ENCODE results near the gene ITGA3. TPM values are rescaled to one million over a fixed set of nuclear protein-coding genes. Genes with fewer than 3 reads are reported as not detected.

ITGA3 gene
- total RNA-seq, 1 donor from 2014 or later, result 341 TPM

DNA sequence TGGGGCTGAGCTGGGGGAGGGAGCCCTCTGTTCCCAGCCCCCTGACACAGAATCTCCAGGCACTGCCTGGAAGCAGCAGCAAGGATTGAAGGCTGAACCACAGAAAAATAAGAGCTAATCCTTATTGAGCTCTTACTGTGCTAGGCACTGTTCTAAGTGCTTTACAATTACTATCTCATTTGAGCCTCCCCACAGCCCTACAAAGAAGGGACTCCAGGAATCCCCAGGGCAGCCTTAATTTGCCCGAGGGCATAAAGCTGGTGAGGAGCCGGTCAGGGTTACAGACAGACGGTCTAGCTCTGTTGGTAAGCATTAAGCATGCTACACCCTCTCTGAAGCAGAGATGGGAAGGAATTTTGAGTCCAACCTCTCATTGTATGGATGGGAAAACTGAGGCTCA lies 67.0 kb downstream of the ITGA3 start:
- no peak for DNase-seq (ENCODE audit: extremely low read depth, low read depth, low spot score)

DNA sequence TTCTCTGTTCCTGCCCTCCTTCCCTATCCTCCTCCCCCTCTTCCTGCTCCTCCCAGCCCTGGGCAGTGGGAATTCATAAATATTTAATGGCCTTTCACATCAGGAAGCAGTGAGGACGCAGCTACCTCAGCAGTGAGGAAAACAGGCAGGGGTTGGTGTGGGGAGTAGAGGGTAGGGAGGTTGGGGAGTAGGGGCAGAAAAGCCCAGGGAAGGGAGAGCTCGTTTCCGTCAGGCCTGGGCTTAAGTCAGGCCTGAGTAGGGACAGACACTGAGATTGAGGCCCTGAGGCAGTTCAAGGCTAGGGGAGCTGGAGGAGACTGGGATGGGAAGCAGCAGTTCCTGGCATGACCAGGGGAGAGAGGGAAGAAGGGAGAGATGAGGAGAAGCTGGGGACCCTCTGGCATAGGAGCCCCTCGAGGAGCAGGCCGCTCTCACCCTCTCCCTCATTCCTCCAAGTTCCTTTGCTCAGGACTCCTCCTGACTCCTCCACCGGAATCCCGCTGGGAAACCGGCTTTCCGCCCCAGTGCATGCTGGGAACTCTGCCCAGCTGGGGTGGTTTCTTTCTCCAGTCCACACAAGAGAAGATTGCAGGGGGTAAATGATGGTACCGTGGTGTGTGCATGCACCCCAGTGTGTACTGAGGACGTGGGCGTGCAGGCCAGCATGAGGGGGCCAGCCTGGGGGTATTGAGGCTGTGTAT lies 67.9 kb downstream of the ITGA3 start:
- no peak for DNase-seq (ENCODE audit: extremely low read depth, low read depth, low spot score)

DNA sequence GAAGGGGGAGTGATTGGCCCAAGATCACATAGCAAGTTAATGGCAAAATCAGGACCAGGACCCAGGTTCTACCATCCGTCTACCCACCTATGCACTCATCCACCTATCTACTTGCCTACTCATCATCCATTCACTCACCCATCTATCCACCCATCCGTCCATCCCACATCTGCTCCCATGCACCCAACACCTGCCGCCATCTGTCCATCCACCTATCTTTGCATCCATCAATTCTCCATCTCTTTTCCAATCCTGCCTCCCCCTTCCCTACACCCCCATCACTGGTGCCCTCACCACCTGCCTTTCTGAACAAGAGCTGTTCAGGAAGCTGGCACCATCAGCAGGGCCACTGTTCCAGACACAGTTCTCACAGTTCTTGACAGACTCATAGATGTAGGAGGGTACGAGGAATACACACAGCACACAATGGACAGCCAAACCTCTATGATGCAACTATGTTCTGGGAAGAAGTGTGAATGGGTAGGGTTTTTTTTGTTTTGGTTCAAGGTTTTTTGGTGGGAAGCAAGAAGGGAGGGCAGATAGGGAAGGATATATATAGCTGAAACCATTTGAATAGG lies 69.6 kb downstream of the ITGA3 start:
- DNase-seq (ENCODE audit: extremely low read depth, low read depth, low spot score), result no peak

DNA sequence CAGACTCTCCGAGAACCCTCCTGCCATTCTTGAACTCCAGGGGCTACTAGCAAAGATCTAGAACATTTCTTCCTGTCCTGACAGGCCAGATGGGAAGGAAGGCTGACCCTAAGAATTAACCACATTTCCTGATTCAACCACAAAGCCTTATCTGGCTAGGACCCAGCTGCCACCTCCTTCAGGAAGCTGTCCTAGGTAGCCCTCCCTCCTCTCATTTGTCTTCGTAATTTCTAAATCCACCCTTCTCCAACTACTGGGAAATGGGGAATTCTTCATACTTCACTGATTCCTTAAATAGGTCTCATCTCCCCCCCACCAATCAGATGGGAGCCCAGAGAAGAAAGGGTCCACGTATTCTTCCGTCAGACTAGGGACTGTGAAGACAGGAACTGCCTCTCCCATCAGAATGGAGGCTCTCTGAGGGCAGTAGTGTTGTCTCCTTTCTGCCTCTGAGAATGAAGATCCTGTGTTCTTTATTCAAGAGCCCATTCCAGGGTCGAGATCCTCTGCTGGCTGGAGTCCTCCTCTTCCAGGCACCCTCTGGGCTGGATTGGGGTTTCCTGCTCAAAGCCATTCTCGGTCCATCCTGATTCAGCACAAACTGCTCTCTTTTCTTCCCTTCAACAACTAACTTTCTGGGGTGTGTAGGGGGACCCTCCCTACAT lies 71.9 kb downstream of the ITGA3 start:
- no peak for DNase-seq (ENCODE audit: extremely low read depth, low read depth, low spot score)

DNA sequence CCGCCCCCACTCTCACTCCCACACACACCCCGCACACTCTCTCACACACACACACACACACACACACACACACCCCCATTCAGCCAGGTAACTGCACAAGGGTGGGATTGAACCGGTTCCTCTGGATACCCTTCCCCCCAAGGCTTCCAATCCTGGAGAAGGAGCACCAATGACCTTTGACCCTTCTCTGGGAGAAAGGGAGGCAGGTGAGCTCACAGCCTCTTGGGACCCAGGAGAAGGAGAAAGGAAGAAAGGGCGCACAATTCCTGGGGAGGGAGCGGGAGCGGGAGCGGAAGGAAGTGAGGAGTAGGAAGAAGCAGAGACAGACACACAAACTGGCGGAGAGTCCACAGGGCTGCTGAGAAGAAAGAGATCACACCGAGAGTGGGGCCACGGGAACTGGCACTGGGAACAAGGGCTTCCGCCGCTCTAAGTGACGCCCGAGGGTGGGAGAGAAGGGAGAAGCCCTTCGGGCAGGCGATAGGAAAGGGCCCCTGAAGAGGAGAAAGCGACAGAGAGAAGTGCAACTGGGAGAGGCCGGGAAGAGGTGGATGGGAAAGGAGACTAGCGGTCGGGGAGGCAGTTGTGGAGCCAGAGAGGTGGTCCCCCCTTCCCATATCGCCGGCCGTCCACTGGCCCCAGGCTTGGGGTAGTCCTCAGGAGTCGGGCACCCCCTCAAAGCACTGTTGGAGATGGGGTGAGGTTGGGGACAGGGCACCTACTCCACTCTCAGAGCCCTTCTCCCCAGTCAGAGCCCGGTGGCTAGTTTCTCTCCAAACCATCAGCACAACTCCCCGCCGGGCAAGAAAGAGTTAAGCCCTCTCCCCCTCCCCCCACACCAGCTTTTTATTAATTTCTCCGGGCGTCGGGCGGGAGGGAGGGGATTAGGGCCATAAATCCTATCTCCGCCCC lies 72.8 kb downstream of the ITGA3 start:
- DNase-seq (ENCODE audit: extremely low read depth, low read depth, low spot score), result no peak

DNA sequence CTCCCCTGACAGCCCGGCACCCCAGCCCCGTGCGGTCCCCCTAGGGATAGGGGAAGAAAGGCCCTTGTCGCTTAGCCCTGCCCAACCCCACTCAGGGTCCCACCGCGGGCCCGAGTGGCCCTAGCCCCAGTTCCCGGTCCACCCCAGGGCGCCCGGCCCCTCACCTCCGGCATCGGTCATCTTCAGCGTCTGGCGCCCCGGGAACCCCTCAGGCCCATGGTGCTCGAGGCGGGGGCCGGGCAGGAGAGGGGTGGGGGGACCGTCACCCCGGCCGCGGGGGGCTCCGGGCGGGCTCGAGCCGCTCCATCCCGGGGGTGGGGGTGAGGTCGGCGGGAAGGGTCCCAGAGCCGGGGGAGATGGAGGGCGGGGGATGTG lies 73.4 kb downstream of the ITGA3 start:
- no peak for DNase-seq (ENCODE audit: extremely low read depth, low read depth, low spot score)

DNA sequence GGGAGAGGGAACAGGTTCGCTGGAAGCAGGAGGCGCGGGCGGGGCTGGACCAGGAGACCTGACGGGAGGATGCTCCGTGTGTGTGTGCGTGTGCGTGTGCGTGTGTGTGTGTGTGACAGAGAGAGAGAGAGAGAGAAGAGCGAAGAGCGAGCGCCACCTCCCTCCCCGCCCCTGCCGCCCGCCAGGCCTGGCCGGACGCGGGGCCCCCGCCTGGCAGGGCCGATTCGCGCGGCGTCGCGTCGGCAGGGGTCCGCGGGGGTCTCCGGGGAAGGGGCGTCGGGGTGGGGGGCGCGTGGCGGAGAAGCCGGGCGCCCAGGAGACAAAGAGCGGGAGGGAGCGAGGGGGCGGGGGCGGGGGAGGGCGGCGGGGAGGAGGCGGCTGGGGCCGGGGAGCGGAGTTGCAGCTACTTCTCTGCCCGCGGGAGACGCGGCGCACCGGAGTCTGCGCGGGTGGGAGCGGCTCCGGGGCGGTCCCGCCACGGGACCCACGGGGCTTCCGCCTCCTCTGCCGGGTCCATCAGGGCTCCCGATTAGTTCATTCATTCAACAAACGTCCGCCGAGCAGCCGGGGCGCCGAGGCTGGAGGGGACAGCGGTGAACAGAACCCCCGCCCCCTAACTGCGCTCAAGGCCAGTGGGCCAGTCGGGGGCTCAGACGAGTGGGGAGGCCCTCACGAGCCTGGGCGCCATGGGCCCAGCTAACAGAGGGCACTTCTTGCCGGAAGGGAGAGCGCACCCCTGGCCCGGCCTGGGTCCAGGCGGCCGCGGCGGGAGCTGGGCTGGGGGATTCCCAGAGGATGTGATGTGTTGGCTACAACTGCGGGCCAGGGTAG lies 74.0 kb downstream of the ITGA3 start, which contains the start of gene SAMD14:
Gene SAMD14 (minus strand): TSS at position 433 of the 831 bp plus-strand sequence. CDS start 5,201 bp downstream, outside the sequence.
- DNase-seq (ENCODE audit: extremely low read depth, low read depth, low spot score), result no peak

DNA sequence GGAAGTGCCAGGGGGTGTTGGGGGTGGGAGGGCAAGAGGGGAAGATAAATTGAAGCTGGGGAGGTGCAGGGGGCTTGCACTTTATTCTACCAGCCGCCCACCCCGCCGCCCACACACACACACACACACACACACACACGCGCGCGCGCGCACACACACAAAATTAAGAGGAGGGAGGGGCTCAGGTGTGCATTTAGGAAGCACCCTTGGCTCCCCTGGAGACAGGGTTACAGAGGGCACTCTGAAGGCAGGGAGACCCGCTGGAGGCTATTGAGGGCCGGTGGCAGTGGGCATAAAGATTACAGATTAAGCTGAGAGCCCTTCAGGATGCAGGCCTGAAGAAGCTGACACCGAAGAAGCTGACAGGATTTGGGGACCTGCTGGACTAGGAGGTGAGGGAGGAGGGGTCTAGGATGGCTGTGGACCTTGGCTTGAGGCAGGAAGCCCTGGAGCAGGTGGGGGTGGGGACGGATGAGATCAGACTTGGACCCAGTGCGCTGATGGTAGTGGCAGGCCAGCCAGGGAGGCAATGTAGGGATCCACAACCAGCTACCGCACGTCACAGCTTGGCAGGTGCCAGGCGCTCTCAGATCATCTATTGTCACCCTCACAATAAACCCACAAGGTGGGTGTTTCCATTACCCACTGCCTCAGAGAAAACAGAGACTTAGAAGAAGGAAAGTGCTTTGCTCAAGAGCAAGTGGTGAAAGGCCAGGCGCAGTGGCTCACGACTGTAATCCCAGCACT lies 74.8 kb downstream of the ITGA3 start:
- no peak for DNase-seq (ENCODE audit: extremely low read depth, low read depth, low spot score)

DNA sequence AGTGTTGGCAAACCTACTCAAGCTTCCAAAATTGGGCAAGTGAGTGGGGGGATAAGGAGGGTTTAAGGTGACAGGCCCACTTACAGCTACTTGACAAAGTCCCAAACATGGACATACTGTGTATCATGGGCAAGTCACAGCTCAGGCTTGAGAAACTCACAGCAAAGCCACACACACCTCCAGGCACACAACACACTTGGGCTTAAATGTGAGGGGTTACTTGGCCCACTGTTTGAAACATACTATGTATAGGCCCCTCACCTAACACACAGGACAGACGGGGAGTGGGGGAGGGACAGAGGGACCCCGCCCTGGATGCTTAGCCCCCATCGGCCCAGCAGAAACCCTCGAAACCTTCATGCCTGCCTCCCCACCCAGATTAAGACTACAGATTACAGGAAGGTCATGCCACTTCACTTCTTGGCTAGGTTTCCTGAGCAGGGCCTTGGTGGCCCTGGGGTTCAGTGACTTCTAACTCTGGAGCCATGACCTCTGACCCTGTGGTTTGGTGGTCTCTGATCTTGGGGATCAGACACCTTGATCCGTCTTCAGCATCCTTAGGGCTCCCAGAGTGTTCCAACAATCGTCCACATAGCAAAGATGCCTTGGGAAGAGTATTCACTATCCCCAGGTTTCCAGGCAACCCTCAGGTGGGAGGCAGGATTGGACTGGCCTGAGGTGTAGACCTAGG lies 76.3 kb downstream of the ITGA3 start:
- DNase-seq (ENCODE audit: extremely low read depth, low read depth, low spot score), result no peak

DNA sequence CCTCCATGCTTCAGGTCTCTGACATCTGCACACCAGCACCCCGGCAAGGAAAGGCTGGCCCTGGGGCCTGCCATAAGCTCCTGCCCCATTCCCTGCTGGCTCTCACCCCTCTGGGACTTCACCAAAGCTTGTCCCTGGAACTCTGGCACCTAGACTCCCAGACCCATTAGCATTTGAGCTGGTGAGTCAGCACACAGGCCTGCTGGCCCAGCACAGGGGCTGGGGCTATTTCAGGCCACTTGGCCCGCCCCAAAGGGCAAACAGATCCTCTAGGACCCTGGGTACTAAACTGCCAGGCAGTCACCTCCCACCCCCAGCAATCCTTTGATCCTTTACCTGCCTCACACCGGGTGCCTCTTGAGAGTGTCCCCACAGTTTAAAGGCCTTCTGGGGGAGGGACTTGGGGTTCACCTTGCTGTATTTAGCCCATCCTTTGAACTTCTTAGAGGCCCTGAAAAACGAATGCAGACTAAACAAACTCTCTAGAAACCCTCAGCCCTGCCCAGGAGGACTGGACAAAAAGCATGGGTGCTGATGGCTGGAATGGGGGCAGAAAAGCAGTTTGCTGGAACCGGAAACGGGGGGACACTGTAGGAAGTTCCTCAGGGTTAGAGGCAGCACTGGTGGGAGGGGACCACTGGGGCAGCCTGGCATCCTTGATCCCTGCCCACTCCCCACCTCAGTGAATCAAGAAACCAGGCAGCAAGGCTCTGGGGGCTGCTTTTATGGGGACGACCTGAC lies 77.3 kb downstream of the ITGA3 start:
- DNase-seq (ENCODE audit: extremely low read depth, low read depth, low spot score), result no peak

DNA sequence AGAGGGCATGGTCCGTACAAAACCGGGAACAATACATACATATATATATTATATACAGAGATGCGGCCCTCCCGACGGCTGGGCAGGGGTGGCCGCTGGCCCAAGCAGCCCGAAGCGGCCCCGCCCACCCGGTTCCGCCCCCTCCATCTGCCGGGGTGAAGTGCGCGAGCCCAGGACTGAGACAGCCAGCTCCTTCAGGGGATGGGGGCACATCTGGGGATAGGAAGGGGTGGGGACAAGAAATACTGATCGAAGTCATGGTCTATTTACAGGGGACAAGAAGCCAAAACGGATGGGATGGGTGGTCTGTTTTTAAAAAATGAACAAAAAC lies 77.8 kb downstream of the ITGA3 start:
- DNase-seq (ENCODE audit: extremely low read depth, low read depth, low spot score), result no peak

DNA sequence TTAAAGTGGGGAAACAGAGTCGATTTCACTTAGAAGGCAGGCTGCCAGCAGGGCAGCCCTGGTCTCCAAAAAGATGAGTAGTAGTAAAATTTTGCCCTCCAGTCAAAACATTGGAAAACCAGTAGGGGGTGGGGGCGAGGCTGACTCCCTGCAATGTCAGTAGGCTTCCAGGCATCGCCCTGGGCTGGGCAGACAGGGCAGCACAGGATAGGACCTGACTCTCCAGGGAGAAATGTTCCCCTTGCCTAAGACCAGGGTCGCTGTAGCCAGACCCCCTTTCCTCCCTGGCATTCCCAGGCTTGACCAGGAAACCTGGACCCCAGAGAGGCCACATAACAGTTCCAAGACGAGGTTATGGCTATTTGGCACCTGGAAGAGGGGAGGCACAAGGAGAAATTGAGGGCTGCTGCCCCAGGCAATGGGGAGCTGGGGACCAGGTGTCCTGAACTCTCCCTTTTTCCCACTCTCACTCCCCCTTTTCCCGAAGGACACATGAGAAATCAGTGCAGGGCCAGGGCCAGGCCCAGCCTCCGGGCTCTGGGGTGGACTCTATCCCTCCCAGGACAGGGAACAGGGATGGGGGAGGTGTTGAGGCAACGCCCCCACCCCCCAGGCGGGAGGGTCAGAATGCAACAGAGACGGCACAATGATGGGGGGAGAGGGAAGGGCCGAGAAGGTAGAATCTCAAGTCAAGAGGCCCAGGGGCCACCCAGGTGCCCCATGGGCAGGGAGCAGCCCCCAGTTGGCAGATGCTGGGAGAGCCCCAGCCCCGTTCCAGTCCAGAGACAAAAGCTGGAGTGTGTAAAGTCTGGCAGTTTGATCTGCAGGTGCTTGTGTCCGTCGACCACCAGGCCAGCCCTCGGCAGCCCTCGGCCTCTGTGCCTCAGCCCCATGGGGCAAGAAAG lies 78.5 kb downstream of the ITGA3 start:
- no peak for DNase-seq (ENCODE audit: extremely low read depth, low read depth, low spot score)

DNA sequence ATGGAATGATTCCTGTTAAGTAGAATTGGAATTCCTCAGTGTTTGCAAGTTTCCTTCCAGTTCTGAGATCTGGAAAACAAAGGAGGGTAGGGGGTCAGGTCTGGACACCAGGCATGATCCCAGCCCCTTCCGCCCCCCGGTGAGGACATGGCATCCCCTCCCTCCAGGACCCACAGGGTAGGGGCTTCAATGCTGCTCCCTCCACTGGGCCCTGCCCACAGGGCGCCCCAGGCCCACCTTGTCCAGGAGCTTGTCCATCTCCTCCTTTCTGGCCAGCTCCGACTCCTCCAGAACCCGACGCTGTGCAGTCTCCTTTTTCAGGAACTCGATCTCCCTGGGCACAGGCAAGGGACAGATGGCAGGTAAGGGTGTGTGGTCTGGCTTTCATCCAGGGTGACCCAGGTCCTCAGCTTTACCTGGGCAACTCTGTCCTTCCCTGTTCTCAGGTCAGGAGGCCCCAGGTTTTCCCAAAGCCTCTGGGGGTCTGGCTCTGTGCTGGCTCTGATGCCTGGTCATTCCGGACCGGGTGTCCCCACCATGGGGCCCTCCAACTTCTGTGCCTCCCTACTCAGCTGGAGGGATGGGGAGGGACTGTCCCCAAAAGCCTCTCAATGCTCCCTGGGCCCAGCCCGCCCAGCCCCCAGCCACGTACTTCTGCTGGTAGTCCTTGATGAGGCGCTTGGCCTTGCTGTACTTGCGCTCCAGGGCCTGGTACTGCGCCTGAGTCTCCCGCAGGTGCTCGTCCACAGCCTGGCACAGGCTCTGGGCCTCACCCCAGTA lies 79.6 kb downstream of the ITGA3 start:
- DNase-seq (ENCODE audit: extremely low read depth, low read depth, low spot score), result no peak

DNA sequence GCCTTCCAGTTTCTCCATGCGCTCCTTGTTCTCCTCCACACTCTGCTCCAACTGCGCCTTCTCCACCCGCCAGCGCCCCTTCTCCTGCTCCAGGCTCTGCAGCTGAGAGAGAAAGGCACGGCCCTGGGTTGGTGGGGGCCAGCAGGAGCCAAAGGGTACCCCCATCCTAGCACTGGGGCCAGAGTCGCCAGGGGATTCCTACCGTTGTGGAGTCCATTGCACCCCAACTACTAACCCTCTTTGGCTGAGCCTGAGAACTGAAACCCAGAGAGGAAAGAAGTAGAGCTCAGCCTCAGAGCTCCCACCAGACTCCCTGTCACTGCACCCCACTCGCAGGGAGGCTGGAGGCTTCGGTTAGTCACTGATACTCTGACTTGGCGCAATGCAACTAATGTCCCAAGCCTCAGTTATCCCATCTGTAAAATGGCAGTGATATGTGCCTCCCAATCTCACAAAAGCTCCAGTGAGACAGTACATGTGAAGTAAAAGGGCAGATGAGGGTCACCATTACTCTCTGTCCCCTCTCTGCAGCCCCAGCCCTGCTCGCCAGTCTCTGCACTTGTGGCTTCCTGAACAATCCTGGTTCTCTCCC lies 80.3 kb downstream of the ITGA3 start:
- no peak for DNase-seq (ENCODE audit: extremely low read depth, low read depth, low spot score)

DNA sequence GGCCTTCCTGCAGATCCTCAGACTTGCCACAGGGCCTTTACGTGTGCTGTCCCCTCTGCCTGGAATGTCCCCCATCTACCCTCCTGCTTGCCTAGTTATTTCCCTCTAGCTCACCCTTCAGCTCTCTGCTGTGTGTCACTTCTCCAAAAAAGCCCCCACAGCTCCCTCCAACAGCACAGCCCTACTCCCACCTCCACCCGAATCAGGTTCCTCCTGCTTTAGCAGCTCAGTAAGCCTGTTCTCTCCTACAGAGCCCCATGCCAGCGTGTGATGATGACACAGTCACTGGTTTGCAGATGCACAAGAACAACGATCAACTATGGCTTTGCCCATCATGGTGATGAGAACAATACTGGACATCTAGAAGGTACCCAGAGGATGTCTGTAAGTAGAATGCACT lies 81.1 kb downstream of the ITGA3 start:
- no peak for DNase-seq (ENCODE audit: extremely low read depth, low read depth, low spot score)

DNA sequence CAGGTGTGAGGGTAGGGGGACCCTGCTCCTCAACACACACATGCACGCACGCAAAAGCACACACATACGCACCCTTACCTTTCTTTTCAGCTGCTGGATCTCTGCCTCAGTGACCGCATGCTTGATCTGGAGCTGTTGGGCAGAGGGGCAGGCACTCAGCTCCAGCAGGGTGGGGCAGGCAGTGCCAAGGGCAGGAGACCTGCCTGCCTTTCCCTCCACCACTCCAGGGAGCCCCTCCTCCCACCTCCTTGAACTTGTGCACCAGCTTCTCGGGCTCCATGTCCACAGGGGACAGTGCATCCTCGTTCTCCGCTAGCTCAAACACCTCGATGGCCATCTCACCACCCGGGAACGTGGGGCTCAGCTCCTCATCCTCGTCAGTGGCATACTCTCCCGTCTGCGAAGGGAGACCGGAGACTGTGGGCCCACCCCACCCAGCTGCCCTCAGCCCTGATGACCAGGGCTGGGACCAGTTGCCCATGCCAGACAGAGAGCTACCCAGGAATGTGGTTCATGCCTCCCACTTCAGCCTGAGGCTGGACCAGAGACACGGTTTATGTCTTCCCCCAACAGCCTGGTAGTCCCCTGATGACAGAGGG lies 83.4 kb downstream of the ITGA3 start:
- DNase-seq (ENCODE audit: extremely low read depth, low read depth, low spot score), result no peak
